T-helper 2 cell treated with Interferon-gamma antibody and Interleukin-4, amounts not matched to agents 5 μg/mL and 100 μg/mL, for 36 hours (primary cell): Measurements from ENCODE around the gene DYNC2LI1.

Experiments used
- DNase-seq: peaks from one replicate; pipeline ENCODE4 v3.0.0; 2021; ENCODE audit warnings: low spot score
- H3K27ac Mint-ChIP-seq: one replicate; pipeline ENCODE4 v1.8.0; 2021; ENCODE audit warnings: mild to moderate bottlenecking, mixed read lengths
- H3K27me3 Mint-ChIP-seq: one replicate; pipeline ENCODE4 v1.8.0; 2021; ENCODE audit warnings: low read depth, mixed read lengths
- H3K36me3 Mint-ChIP-seq: one replicate; pipeline ENCODE4 v1.8.0; 2021; ENCODE audit warnings: low read depth, mixed read lengths
- H3K4me1 Mint-ChIP-seq: one replicate; pipeline ENCODE4 v1.8.0; 2021; ENCODE audit warnings: low read depth, mixed read lengths
- H3K4me3 Mint-ChIP-seq: one replicate; pipeline ENCODE4 v1.8.0; 2022; ENCODE audit warnings: mild to moderate bottlenecking, moderate library complexity, mixed read lengths
- H3K9me3 Mint-ChIP-seq: one replicate; pipeline ENCODE4 v1.8.0; 2021; ENCODE audit warnings: mixed read lengths

DYNC2LI1 gene

GRCh38 chr2:43812006-43812405 lies 38.2 kb downstream of the DYNC2LI1 start:
- Mint-ChIP-seq H3K27ac (no peak overlapping the region), H3K27me3 (no peaks in the 10 kb centered on the region), H3K36me3 (peaks cover 1% of the 10 kb centered on the region), H3K4me1 (peaks cover 4% of the 10 kb centered on the region), H3K4me3 (no peak overlapping the region), H3K9me3 (peaks cover 4% of the 10 kb centered on the region)
- no peak for DNase-seq

GRCh38 chr2:43812947-43813346 lies 39.1 kb downstream of the DYNC2LI1 start:
- no peak for DNase-seq
- Mint-ChIP-seq H3K9me3 (peaks cover 4% of the 10 kb centered on the region), H3K27me3 (no peaks in the 10 kb centered on the region), H3K4me1 (peaks cover 4% of the 10 kb centered on the region), H3K4me3 (no peak overlapping the region), H3K36me3 (peaks cover 1% of the 10 kb centered on the region), H3K27ac (no peak overlapping the region)

- Mint-ChIP-seq H3K4me1 (peaks cover 4% of the 10 kb centered on the region), H3K27ac (no peak overlapping the region), H3K27me3 (no peaks in the 10 kb centered on the region), H3K4me3 (no peak overlapping the region), H3K9me3 (peaks cover 4% of the 10 kb centered on the region), H3K36me3 (peaks cover 1% of the 10 kb centered on the region)
- DNase-seq, result no peak
Measured at GRCh38 chr2:43814711-43815110, 40.9 kb downstream of the DYNC2LI1 start.

GRCh38 chr2:43818761-43819160 lies 44.9 kb downstream of the DYNC2LI1 start:
- peak; percentile 53 for DNase-seq
- peaks cover 4% of the 10 kb centered on the region for H3K9me3 Mint-ChIP-seq
- H3K4me3 Mint-ChIP-seq, result no peak overlapping the region
- H3K27ac Mint-ChIP-seq, result no peak overlapping the region
- H3K27me3 Mint-ChIP-seq, result peaks cover 2% of the 10 kb centered on the region
- peaks cover 3% of the 10 kb centered on the region for H3K4me1 Mint-ChIP-seq
- H3K36me3 Mint-ChIP-seq, result peaks cover 1% of the 10 kb centered on the region

GRCh38 chr2:43819491-43820163 lies 45.8 kb downstream of the DYNC2LI1 start:
- H3K9me3 Mint-ChIP-seq, result peaks cover 4% of the 10 kb centered on the region
- H3K27me3 Mint-ChIP-seq, result peaks cover 2% of the 10 kb centered on the region
- no peak overlapping the region for H3K27ac Mint-ChIP-seq
- H3K36me3 Mint-ChIP-seq, result peaks cover 1% of the 10 kb centered on the region
- no peak overlapping the region for H3K4me3 Mint-ChIP-seq
- no peak for DNase-seq
- peaks cover 3% of the 10 kb centered on the region for H3K4me1 Mint-ChIP-seq

- DNase-seq, result no peak
- H3K27me3 Mint-ChIP-seq, result peaks cover 2% of the 10 kb centered on the region
- H3K36me3 Mint-ChIP-seq, result no peaks in the 10 kb centered on the region
- no peak overlapping the region for H3K4me3 Mint-ChIP-seq
- H3K4me1 Mint-ChIP-seq, result no peaks in the 10 kb centered on the region
- H3K27ac Mint-ChIP-seq, result no peak overlapping the region
- H3K9me3 Mint-ChIP-seq, result no peaks in the 10 kb centered on the region
Measured at GRCh38 chr2:43822839-43823238, 49.0 kb downstream of the DYNC2LI1 start.

- Mint-ChIP-seq H3K9me3 (no peaks in the 10 kb centered on the region), H3K36me3 (no peaks in the 10 kb centered on the region), H3K4me3 (no peak overlapping the region), H3K4me1 (no peaks in the 10 kb centered on the region), H3K27ac (no peak overlapping the region), H3K27me3 (peaks cover 2% of the 10 kb centered on the region)
- DNase-seq, result no peak
Measured at GRCh38 chr2:43823751-43824150, 49.9 kb downstream of the DYNC2LI1 start.

GRCh38 chr2:43824512-43824911 lies 50.7 kb downstream of the DYNC2LI1 start:
- DNase-seq, result no peak
- peaks cover 4% of the 10 kb centered on the region for H3K27me3 Mint-ChIP-seq
- H3K4me3 Mint-ChIP-seq, result no peak overlapping the region
- no peaks in the 10 kb centered on the region for H3K4me1 Mint-ChIP-seq
- H3K9me3 Mint-ChIP-seq, result no peaks in the 10 kb centered on the region
- no peak overlapping the region for H3K27ac Mint-ChIP-seq
- no peaks in the 10 kb centered on the region for H3K36me3 Mint-ChIP-seq

- Mint-ChIP-seq H3K4me3 (no peak overlapping the region), H3K27me3 (peaks cover 9% of the 10 kb centered on the region)
- no peak for DNase-seq
Measured at GRCh38 chr2:43824951-43825493, 51.2 kb downstream of the DYNC2LI1 start.

GRCh38 chr2:43825841-43826240 lies 52.0 kb downstream of the DYNC2LI1 start:
- no peak for DNase-seq
- Mint-ChIP-seq H3K4me1 (no peaks in the 10 kb centered on the region), H3K4me3 (no peak overlapping the region), H3K27ac (no peak overlapping the region), H3K27me3 (peaks cover 17% of the 10 kb centered on the region), H3K36me3 (no peaks in the 10 kb centered on the region), H3K9me3 (no peaks in the 10 kb centered on the region)

More at GRCh38 chr2:43824951-43825493, 51.2 kb downstream of the DYNC2LI1 start:
- Mint-ChIP-seq H3K9me3 (no peaks in the 10 kb centered on the region), H3K4me1 (no peaks in the 10 kb centered on the region), H3K36me3 (no peaks in the 10 kb centered on the region), H3K27ac (no peak overlapping the region)

- Mint-ChIP-seq H3K36me3 (no peaks in the 10 kb centered on the region), H3K4me1 (peaks cover 3% of the 10 kb centered on the region), H3K4me3 (no peak overlapping the region), H3K27me3 (peaks cover 21% of the 10 kb centered on the region), H3K9me3 (no peaks in the 10 kb centered on the region), H3K27ac (no peak overlapping the region)
- DNase-seq, result no peak
Measured at GRCh38 chr2:43826305-43827250, 52.7 kb downstream of the DYNC2LI1 start.

GRCh38 chr2:43831543-43832294 lies 57.9 kb downstream of the DYNC2LI1 start:
- Mint-ChIP-seq H3K27me3 (peaks cover 19% of the 10 kb centered on the region), H3K36me3 (no peaks in the 10 kb centered on the region), H3K4me3 (peak overlapping the region; percentile 79), H3K4me1 (peaks cover 3% of the 10 kb centered on the region), H3K27ac (no peak overlapping the region), H3K9me3 (no peaks in the 10 kb centered on the region)
- no peak for DNase-seq

GRCh38 chr2:43832457-43832856 lies 58.6 kb downstream of the DYNC2LI1 start:
- no peak for DNase-seq
- Mint-ChIP-seq H3K9me3 (no peaks in the 10 kb centered on the region), H3K27ac (no peak overlapping the region), H3K36me3 (no peaks in the 10 kb centered on the region), H3K4me1 (peaks cover 3% of the 10 kb centered on the region), H3K27me3 (peaks cover 19% of the 10 kb centered on the region), H3K4me3 (no peak overlapping the region)
